Stomach (tissue), 9 donors: Measurements from ENCODE around the gene POLA1. TPM values are rescaled to one million over a fixed set of nuclear protein-coding genes. Genes with fewer than 3 reads are reported as not detected.

Experiments used
- DNase-seq, 2 donors: peaks; one replicate each; pipeline versions ENCODE4 v3.0.0 to v3.0.0-alpha.2; 2013 to 2019
- H3K27ac ChIP-seq, 5 donors: fragments of 200-600 bp in 4 of 5; sonication (generic) in 4 of 5; one replicate each; pipeline ENCODE4 v1.5.1; 2013 to 2019; ENCODE audit warnings: mild to moderate bottlenecking in 1 of 5, moderate library complexity in 1 of 5
- H3K27me3 ChIP-seq, 3 donors: fragments of 200-600 bp; sonication (generic); one replicate each; pipeline ENCODE4 v1.5.1; 2017 to 2019; ENCODE audit warnings: mixed run types in 1 of 3
- H3K36me3 ChIP-seq, 4 donors: fragments of 200-600 bp; sonication (generic); 1 replicate in 3 of 4; 2 replicates in 1 of 4; pipeline ENCODE4 v1.5.1; 2016 to 2019
- H3K4me1 ChIP-seq, 4 donors: fragments of 200-600 bp; sonication (generic); one replicate each; pipeline ENCODE4 v1.5.1; 2016 to 2019
- H3K4me3 ChIP-seq, 4 donors: fragments of 200-600 bp; sonication (generic) in 3 of 4; one replicate each; pipeline ENCODE4 v1.5.1; 2016 to 2019; ENCODE audit warnings: mild to moderate bottlenecking in 1 of 4
- H3K9me3 ChIP-seq, 4 donors: fragments of 200-600 bp; sonication (generic); one replicate each; pipeline ENCODE4 v1.5.1; 2016 to 2019
- EP300 ChIP-seq: sonication (generic); formaldehyde crosslinking; IDR thresholded peaks from one replicate; pipeline ENCODE4 v1.6.1; 2017; ENCODE audit warnings: antibody characterized with exemption
- POLR2A ChIP-seq, 4 donors: fragments of 450-650 bp; IDR thresholded peaks; one replicate each; pipeline ENCODE4 v1.6.1; 2016; ENCODE audit warnings: antibody characterized with exemption in 4 of 4, control low read depth in 2 of 4, mild to moderate bottlenecking in 1 of 4, moderate library complexity in 1 of 4
- POLR2AphosphoS5 ChIP-seq, 3 donors: sonication (generic); formaldehyde crosslinking; IDR thresholded peaks; one replicate each; pipeline ENCODE4 v1.6.1; 2016; ENCODE audit warnings: antibody characterized with exemption in 3 of 3
- WGBS, 5 donors: extraction: QIAGEN DNeasy Blood & Tissue Kit in 3 of 5; methylation state at CpG; one replicate each; pipeline versions ENCODE4 v1.1.5 to v1.1.7; 2013 to 2018; 5-methylcytosine and 5-hydroxymethylcytosine counted together
- intact Hi-C: fragments of 100-400 bp; cut with DNase I; formaldehyde crosslinking; loops from one replicate; pipeline ENCODE4 v1.15.1; 2023; ENCODE audit warnings: low total_unique reads
- polyA plus RNA-seq, 3 donors: library from polyadenylated mRNA; stranded (reverse); fragments of 200-250 nt; gene quantifications; one replicate each; pipeline ENCODE4 v1.2.3, GENCODE V29; 2013
- total RNA-seq, 5 donors: library from RNA; depleted of rRNA; stranded (reverse); fragments of >200 nt; gene quantifications; one replicate each; pipeline versions ENCODE4 v1.1.0 to v1.2.3, GENCODE V29; 2014 to 2016
- TF ChIP-seq, protein P1 (sequence below), 7 experiments: fragments of 450-650 bp in 4 of 7; fragments of 200-600 bp in 3 of 7; sonication (generic) in 3 of 7; IDR thresholded peaks; one replicate each; pipeline ENCODE4 v1.5.1; 2016 to 2019; ENCODE audit warnings: antibody characterized with exemption in 7 of 7, control low read depth in 2 of 7, mild to moderate bottlenecking in 1 of 7
- donor health status: healthy with polysubstance abuse.
- donor health status: Bipolar disorder and iron deficiency.
- donor health status: healthy.

The POLA1 gene
- total and polyA plus RNA-seq, 8 donors = 2.7 to 32.9 (median 8.9) TPM

DNA sequence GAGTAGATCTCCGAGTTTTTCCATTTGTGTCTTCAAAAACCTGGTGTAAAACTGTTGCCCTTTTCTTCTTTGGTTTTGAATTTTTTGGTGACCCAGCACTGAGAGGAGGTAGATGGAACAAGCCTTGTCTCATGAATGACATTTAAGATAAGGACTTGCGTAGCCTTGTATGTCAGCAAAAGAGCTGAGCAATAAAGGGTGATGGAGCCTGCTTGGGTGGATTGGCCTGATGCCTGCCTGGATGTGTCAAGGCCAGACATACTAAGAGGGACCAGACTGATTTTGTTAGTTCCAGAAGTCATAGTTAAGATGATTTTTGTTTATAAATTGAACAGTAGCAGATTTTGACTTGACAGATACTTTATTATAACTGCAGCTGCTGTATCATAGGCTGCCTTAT, 134.9 kb downstream of the POLA1 start:
- Histone ChIP-seq H3K4me1 (no peaks in the 10 kb centered on the region), H3K27me3 (no peaks in the 10 kb centered on the region), H3K9me3 (no peaks in the 10 kb centered on the region), H3K4me3 (no peak overlapping the region), H3K36me3 (peaks cover 0 to 30% (median 21%) of the 10 kb centered on the region in 4 donors), H3K27ac (no peak overlapping the region)
- intact Hi-C loops = no loop called here
- no peak for DNase-seq
- 77 to 97% (median 90%) methylated on average over 2 of the region's 2 CpGs for WGBS, 5 donors
- TF ChIP-seq POLR2AphosphoS5 (IDR thresholded peaks at IDR 0.05) (no peak), POLR2A (IDR thresholded peaks at IDR 0.05) (no peak)
- TF ChIP-seq, protein P1, sequence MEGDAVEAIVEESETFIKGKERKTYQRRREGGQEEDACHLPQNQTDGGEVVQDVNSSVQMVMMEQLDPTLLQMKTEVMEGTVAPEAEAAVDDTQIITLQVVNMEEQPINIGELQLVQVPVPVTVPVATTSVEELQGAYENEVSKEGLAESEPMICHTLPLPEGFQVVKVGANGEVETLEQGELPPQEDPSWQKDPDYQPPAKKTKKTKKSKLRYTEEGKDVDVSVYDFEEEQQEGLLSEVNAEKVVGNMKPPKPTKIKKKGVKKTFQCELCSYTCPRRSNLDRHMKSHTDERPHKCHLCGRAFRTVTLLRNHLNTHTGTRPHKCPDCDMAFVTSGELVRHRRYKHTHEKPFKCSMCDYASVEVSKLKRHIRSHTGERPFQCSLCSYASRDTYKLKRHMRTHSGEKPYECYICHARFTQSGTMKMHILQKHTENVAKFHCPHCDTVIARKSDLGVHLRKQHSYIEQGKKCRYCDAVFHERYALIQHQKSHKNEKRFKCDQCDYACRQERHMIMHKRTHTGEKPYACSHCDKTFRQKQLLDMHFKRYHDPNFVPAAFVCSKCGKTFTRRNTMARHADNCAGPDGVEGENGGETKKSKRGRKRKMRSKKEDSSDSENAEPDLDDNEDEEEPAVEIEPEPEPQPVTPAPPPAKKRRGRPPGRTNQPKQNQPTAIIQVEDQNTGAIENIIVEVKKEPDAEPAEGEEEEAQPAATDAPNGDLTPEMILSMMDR (IDR thresholded peaks at IDR 0.05) = no peak

DNA sequence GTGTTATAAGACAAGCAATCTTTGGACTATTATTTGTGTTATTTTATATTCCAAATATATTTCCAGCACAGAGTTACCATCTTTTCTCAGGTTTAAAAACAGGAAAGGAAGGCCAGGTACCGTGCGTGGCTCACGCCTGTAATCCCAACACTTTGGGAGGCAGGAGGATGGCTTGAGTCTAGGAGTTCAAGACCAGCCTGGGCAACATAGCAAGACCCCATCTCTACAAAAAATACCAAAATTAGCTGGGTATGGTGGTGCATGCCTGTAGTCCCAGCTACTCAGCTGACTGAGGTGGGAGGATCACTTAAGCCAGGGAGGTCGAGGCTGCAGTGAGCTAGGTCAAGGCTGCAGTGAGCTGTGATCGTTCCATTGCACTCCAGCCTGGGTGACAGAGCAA, 140.0 kb downstream of the POLA1 start:
- Histone ChIP-seq H3K27ac (no peak overlapping the region), H3K9me3 (no peaks in the 10 kb centered on the region), H3K27me3 (no peaks in the 10 kb centered on the region), H3K36me3 (peaks cover 0 to 5% (median 2%) of the 10 kb centered on the region in 4 donors), H3K4me1 (no peaks in the 10 kb centered on the region), H3K4me3 (no peak overlapping the region)
- intact Hi-C loops = no loop called here
- no peak for DNase-seq
- 76 to 100% (median 94%) methylated on average over 4 to 5 of the region's 5 CpGs for WGBS, 5 donors
- TF ChIP-seq POLR2AphosphoS5 (IDR thresholded peaks at IDR 0.05) (no peak), EP300 (no peak), POLR2A (IDR thresholded peaks at IDR 0.05) (no peak)
- TF ChIP-seq, protein P1 (IDR thresholded peaks at IDR 0.05) = no peak

DNA sequence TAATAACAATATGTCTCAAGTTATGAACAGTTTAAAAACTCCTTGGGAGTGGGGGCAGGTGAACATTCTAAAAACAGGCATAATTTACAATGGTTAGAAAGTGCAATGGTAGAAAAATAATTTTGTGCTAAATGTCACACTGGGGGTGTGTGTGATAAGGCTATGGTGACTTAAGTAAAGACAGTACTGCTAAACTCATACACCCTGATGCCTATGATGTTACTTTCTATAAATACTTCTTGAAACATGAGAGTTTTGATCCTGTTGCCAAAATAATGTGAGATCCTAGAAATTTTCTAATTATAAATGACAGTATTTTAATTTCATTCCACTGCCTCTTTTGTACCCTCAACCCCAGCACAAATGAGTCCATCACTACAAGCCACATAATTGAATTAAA, 144.2 kb downstream of the POLA1 start:
- Histone ChIP-seq H3K4me1 (no peaks in the 10 kb centered on the region), H3K36me3 (no peaks in the 10 kb centered on the region), H3K27ac (no peak overlapping the region), H3K9me3 (no peaks in the 10 kb centered on the region), H3K4me3 (no peak overlapping the region), H3K27me3 (no peaks in the 10 kb centered on the region)
- no peak for DNase-seq
- TF ChIP-seq, protein P1 (IDR thresholded peaks at IDR 0.05) = no peak
- TF ChIP-seq POLR2AphosphoS5 (IDR thresholded peaks at IDR 0.05) (no peak), EP300 (no peak), POLR2A (IDR thresholded peaks at IDR 0.05) (no peak)
- intact Hi-C loops = no loop called here

DNA sequence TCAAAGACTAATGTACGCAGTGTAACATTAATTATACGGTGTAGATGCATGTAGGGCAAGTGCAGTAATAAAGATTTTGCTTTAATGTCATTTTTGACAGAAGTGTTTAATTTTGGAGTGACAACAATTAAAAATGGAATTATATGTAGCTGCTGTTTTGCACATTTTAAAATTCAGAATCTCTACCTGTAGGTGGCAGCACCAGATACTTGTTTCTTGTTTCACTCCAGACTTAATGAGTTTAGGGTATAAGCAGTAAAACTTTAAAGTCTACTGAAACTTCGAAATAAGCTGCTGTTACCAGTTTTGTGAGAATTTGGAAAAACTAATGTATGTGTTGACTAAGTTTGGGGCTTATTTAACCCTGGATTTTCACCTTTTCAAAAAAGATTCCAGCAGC, 144.9 kb downstream of the POLA1 start:
- 23 to 59% (median 42%) methylated on average over 3 of the region's 3 CpGs for WGBS, 5 donors
- Histone ChIP-seq H3K27me3 (no peaks in the 10 kb centered on the region), H3K4me1 (no peaks in the 10 kb centered on the region), H3K27ac (no peak overlapping the region), H3K9me3 (no peaks in the 10 kb centered on the region), H3K36me3 (no peaks in the 10 kb centered on the region), H3K4me3 (no peak overlapping the region)
- DNase-seq = peak in 1 of 2 donors; percentile 63
- no peak for TF ChIP-seq POLR2AphosphoS5 (IDR thresholded peaks at IDR 0.05)
- TF ChIP-seq, protein P1 (IDR thresholded peaks at IDR 0.05) = peak in 3 of 7 experiments; percentile 32 to 41 (median 37)
- intact Hi-C loops = no loop called here
